ENCODE results near the gene PANX2. TPM values are rescaled to one million over a fixed set of nuclear protein-coding genes. Genes with fewer than 3 reads are reported as not detected.

The PANX2 gene
- total RNA-seq, 1 experiment from 2014 or later: 2.6 TPM

DNA sequence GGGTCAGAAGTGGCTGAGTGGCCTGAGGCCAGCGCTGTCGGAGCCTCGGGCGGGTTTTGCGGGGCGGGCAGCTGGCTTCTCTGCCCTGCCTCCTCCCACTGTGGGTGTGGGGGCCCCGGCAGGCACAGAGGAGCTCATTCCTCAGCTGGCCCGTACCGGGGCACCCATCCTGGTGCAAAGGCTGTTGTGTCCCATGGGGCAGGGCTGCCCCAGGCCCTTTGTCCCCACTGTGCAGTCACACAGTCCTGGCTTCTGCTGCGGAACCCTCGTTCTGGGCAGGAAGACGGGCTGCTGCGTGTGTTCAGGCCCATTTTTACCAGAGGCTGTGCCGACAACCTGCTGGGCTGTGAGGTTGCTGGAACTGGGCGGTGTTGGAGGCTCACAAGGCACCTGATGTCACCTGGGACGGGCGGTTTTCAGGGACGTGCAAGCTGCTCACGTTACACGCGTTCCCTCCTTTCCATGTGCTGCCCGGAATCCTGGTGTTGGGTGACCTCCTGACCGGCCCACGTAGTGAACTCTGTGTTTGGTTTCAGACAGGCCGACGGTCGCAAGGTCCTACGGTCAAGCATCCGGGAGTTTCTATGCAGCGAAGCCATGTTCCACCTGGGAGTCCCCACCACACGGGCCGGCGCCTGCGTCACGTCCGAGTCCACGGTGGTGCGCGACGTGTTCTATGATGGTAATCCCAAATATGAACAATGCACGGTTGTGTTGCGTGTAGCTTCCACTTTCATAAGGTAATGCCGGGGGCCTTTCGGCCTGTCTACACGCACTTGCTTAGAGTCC is 35.4 kb downstream of the PANX2 start:
- intact Hi-C loops (cut with micrococcal nuclease; ENCODE audit: unreplicated experiment): no loop called here
- TF ChIP-seq, protein P1, sequence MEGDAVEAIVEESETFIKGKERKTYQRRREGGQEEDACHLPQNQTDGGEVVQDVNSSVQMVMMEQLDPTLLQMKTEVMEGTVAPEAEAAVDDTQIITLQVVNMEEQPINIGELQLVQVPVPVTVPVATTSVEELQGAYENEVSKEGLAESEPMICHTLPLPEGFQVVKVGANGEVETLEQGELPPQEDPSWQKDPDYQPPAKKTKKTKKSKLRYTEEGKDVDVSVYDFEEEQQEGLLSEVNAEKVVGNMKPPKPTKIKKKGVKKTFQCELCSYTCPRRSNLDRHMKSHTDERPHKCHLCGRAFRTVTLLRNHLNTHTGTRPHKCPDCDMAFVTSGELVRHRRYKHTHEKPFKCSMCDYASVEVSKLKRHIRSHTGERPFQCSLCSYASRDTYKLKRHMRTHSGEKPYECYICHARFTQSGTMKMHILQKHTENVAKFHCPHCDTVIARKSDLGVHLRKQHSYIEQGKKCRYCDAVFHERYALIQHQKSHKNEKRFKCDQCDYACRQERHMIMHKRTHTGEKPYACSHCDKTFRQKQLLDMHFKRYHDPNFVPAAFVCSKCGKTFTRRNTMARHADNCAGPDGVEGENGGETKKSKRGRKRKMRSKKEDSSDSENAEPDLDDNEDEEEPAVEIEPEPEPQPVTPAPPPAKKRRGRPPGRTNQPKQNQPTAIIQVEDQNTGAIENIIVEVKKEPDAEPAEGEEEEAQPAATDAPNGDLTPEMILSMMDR (IDR thresholded peaks at IDR 0.05; ENCODE audit: insufficient read depth in 1 of 2, low read depth in 1 of 2, low read length in 1 of 2, severe bottlenecking in 1 of 2, unreplicated experiment in 1 of 2): no peak
- Mint-ChIP-seq H3K4me1 (ENCODE audit: low read depth, unreplicated experiment) (peaks cover 19% of the 10 kb centered on the region), H3K27ac (ENCODE audit: unreplicated experiment) (no peak overlapping the region), H3K4me3 (ENCODE audit: unreplicated experiment) (no peak overlapping the region), H3K36me3 (ENCODE audit: insufficient read depth, unreplicated experiment) (peaks cover 43% of the 10 kb centered on the region), H3K9me3 (ENCODE audit: unreplicated experiment) (no peaks in the 10 kb centered on the region), H3K27me3 (ENCODE audit: insufficient read depth, unreplicated experiment) (no peaks in the 10 kb centered on the region)
- no peak for DNase-seq
- Histone ChIP-seq H3K36me3 (ENCODE audit: control insufficient read depth, insufficient read depth, low read length) (no peaks in the 10 kb centered on the region; the same call in 1 of the 2 replicates), H3K27me3 (replicated peaks; ENCODE audit: control insufficient read depth, insufficient read depth, low read length) (no peaks in the 10 kb centered on the region), H3K9me3 (no peaks in the 10 kb centered on the region), H3K4me1 (no peaks in the 10 kb centered on the region; the same call in 1 of the 2 replicates), H3K4me3 (ENCODE audit: low read depth, low read length) (no peak overlapping the region)
- BruUV-seq (replicated peaks): no TSS peak
- POLR2A ChIA-PET: interaction anchor here (0.5 kb wide), 1 partner anchor 246 kb away, joined by 3 read pairs; no protein-coding TSS in a partner anchor
- CTCF ChIA-PET: interaction anchor here (0.6 kb wide), 1 partner anchor 9 kb away, joined by 6 read pairs; no protein-coding TSS in a partner anchor

DNA sequence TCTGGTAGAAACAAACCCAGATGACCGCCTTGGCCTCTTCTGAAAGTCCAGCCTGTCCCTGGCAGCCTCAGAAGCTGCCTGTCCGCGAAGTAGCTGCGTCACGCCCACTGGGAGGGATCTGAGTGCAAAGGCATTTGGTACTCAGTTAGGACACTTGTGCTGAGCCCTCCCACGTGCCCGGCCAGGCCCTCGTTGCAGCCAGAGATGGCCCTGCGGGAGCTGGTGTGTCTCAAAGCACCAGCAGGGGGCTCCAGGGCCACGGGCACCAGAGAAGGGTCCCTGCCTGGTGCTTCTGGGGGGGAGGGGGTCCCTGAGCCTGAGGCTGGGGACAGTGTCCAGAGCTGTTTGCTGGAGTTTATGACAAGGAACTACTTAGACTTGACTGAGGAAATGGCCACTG is 36.1 kb downstream of the PANX2 start:
- DNase-seq: peak in 1 of 2 experiments; percentile 52
- no peaks in the 10 kb centered on the region for H3K9me3 ChIP-seq
- H3K4me3 Mint-ChIP-seq (ENCODE audit: unreplicated experiment): no peak overlapping the region
- TF ChIP-seq, protein P1 (IDR thresholded peaks at IDR 0.05; ENCODE audit: insufficient read depth in 1 of 2, low read depth in 1 of 2, low read length in 1 of 2, severe bottlenecking in 1 of 2, unreplicated experiment in 1 of 2): peak; percentile 27 to 49
- H3K4me1 Mint-ChIP-seq (ENCODE audit: low read depth, unreplicated experiment): peaks cover 19% of the 10 kb centered on the region
- no peak overlapping the region for H3K27ac Mint-ChIP-seq (ENCODE audit: unreplicated experiment)
- CTCF ChIA-PET: interaction anchor here (0.6 kb wide), 1 partner anchor 8 kb away, joined by 6 read pairs; no protein-coding TSS in a partner anchor
- peaks cover 47% of the 10 kb centered on the region for H3K36me3 Mint-ChIP-seq (ENCODE audit: insufficient read depth, unreplicated experiment)
- H3K4me3 ChIP-seq (ENCODE audit: low read depth, low read length): no peak overlapping the region
- BruUV-seq (replicated peaks): no TSS peak
- POLR2A ChIA-PET: interaction anchor here (0.5 kb wide), 1 partner anchor 246 kb away, joined by 3 read pairs; no protein-coding TSS in a partner anchor
- H3K27me3 Mint-ChIP-seq (ENCODE audit: insufficient read depth, unreplicated experiment): no peaks in the 10 kb centered on the region
- intact Hi-C loops (cut with micrococcal nuclease; ENCODE audit: unreplicated experiment): no loop called here
- no peaks in the 10 kb centered on the region; the same call in 1 of the 2 replicates for H3K4me1 ChIP-seq
- H3K27me3 ChIP-seq (replicated peaks; ENCODE audit: control insufficient read depth, insufficient read depth, low read length): no peaks in the 10 kb centered on the region
- no peaks in the 10 kb centered on the region; the same call in 1 of the 2 replicates for H3K36me3 ChIP-seq (ENCODE audit: control insufficient read depth, insufficient read depth, low read length)
- H3K9me3 Mint-ChIP-seq (ENCODE audit: unreplicated experiment): no peaks in the 10 kb centered on the region

DNA sequence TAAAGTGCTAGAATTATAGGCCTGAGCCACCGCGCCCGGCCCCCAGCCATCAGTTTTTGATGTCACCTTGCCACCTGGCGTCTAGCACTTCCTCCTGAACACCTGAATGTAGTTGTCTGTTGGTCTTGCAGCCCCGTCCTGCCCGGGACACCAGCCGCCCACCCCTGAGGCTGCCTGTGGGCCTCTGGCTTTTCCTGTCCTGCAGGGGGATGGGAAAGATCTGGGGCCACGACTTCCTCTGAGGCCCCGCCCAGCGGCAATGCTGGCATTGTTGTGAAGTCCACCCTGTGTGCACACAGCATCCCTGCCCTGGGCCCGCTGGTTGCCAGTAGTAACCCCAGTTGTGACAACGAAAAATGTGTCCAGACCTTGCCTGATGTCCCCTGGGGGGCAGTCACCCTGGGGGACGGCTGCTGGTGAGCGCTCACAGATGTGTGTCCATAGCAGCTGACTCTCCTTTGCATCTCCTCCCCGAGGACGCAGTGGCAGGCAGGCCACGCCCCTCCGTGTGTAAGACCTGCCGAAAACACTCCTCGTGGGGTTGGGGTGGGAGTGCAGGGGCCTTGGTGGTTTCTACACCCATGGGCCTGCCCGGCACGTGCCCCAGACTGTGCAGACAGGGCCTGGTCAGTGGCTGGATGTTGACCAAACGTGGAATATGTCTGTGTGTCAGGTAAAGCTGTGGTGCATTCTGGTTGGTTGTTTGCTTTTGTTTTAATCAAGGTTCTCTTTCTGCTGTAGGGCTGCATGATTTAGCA is 37.0 kb downstream of the PANX2 start:
- no peaks in the 10 kb centered on the region; the same call in 1 of the 2 replicates for H3K4me1 ChIP-seq
- H3K27me3 Mint-ChIP-seq (ENCODE audit: insufficient read depth, unreplicated experiment): no peaks in the 10 kb centered on the region
- ChIA-PET CTCF (interaction anchor here (0.6 kb wide), 1 partner anchor 48 kb away, joined by 3 read pairs; no protein-coding TSS in a partner anchor), POLR2A (no interaction called here)
- no peak overlapping the region for H3K4me3 ChIP-seq (ENCODE audit: low read depth, low read length)
- no peak overlapping the region for H3K27ac Mint-ChIP-seq (ENCODE audit: unreplicated experiment)
- H3K36me3 Mint-ChIP-seq (ENCODE audit: insufficient read depth, unreplicated experiment): peaks cover 47% of the 10 kb centered on the region
- BruUV-seq (replicated peaks): no TSS peak
- H3K27me3 ChIP-seq (replicated peaks; ENCODE audit: control insufficient read depth, insufficient read depth, low read length): no peaks in the 10 kb centered on the region
- intact Hi-C loops (cut with micrococcal nuclease; ENCODE audit: unreplicated experiment): no loop called here
- H3K4me3 Mint-ChIP-seq (ENCODE audit: unreplicated experiment): no peak overlapping the region
- peaks cover 13% of the 10 kb centered on the region for H3K4me1 Mint-ChIP-seq (ENCODE audit: low read depth, unreplicated experiment)
- no peaks in the 10 kb centered on the region; the same call in 1 of the 2 replicates for H3K36me3 ChIP-seq (ENCODE audit: control insufficient read depth, insufficient read depth, low read length)
- no peaks in the 10 kb centered on the region for H3K9me3 Mint-ChIP-seq (ENCODE audit: unreplicated experiment)
- H3K9me3 ChIP-seq: no peaks in the 10 kb centered on the region
- TF ChIP-seq, protein P1 (IDR thresholded peaks at IDR 0.05; ENCODE audit: insufficient read depth in 1 of 2, low read depth in 1 of 2, low read length in 1 of 2, severe bottlenecking in 1 of 2, unreplicated experiment in 1 of 2): no peak
- DNase-seq: no peak

Data from Caco-2 (cell line).